ENCODE measurements around the gene PTPRN2.
A peak's percentile ranks its signal among the peaks of the same experiment; 100 is the strongest.

PTPRN2 gene

GRCh38 chr7:157692460-157693011 is 895.1 kb downstream of the PTPRN2 start:
- no peaks in the 10 kb centered on the region for H3K9me3 Mint-ChIP-seq
- no peak overlapping the region for H3K27ac Mint-ChIP-seq (ENCODE audit: low read depth)
- no peaks in the 10 kb centered on the region for H3K4me1 Mint-ChIP-seq
- peaks cover 3% of the 10 kb centered on the region for H3K36me3 Mint-ChIP-seq (ENCODE audit: insufficient read depth)
- no peak for DNase-seq (ENCODE audit: low spot score in 2 of 2)
- ATAC-seq (replicated peaks; ENCODE audit: extremely low read depth, poor library complexity, severe bottlenecking) = no peak
- H3K27me3 Mint-ChIP-seq = peaks cover 26% of the 10 kb centered on the region
- peak overlapping the region; percentile 25 for H3K4me3 Mint-ChIP-seq

- peaks cover 3% of the 10 kb centered on the region for H3K36me3 Mint-ChIP-seq (ENCODE audit: insufficient read depth)
- ATAC-seq (replicated peaks; ENCODE audit: extremely low read depth, poor library complexity, severe bottlenecking) (no peak), DNase-seq (ENCODE audit: low spot score in 2 of 2) (no peak)
- no peaks in the 10 kb centered on the region for H3K9me3 Mint-ChIP-seq
- no peak overlapping the region for H3K27ac Mint-ChIP-seq (ENCODE audit: low read depth)
- peak overlapping the region; percentile 50 for H3K4me3 Mint-ChIP-seq
- H3K4me1 Mint-ChIP-seq = no peaks in the 10 kb centered on the region
- H3K27me3 Mint-ChIP-seq = peaks cover 33% of the 10 kb centered on the region
Observed at GRCh38 chr7:157691586-157692459, 895.8 kb downstream of the PTPRN2 start.

DNA sequence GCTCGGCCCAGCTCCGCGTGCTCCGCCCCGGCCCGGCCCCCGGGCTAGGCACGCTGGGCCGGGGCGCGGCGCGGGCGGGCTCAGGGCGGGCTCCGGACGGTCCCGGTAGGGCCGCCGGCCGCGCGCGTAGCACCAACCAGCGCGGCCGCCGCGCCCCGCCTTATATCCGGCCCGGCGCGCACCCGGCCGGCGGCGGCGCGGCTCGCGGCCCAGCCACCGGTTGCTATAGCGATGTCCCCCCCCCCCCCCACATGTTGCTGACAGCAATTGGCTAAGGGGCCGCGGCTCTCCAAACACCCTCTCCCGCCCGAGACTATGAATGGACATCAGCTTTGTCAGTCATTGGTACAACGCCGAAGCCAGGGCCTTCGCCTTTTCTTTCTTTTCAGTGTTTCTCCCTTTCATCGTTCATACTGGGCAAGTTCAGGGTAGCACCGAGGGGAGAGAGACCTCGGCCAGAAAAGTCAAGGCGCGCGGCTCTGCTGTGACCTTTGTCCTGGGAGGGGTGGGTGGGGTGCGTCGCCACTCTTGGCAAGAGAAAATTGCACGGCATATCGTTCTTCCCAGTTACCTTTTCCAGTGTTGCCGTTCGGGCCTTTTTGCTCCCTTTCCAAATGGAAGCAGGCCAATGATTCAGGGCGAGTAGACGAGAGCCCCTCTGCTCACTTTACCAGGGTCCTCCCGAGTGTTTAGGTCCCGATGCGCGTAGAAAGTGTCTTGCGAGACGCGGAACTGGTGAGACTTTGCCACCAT is 896.6 kb downstream of the PTPRN2 start:
- Mint-ChIP-seq H3K4me1 (peaks cover 6% of the 10 kb centered on the region), H3K36me3 (ENCODE audit: insufficient read depth) (peaks cover 3% of the 10 kb centered on the region), H3K9me3 (no peaks in the 10 kb centered on the region), H3K4me3 (peak overlapping the region; percentile 50), H3K27me3 (peaks cover 41% of the 10 kb centered on the region), H3K27ac (ENCODE audit: low read depth) (no peak overlapping the region)
- no peak for DNase-seq (ENCODE audit: low spot score in 2 of 2)
- ATAC-seq (replicated peaks; ENCODE audit: extremely low read depth, poor library complexity, severe bottlenecking) = peak; percentile 19

DNA sequence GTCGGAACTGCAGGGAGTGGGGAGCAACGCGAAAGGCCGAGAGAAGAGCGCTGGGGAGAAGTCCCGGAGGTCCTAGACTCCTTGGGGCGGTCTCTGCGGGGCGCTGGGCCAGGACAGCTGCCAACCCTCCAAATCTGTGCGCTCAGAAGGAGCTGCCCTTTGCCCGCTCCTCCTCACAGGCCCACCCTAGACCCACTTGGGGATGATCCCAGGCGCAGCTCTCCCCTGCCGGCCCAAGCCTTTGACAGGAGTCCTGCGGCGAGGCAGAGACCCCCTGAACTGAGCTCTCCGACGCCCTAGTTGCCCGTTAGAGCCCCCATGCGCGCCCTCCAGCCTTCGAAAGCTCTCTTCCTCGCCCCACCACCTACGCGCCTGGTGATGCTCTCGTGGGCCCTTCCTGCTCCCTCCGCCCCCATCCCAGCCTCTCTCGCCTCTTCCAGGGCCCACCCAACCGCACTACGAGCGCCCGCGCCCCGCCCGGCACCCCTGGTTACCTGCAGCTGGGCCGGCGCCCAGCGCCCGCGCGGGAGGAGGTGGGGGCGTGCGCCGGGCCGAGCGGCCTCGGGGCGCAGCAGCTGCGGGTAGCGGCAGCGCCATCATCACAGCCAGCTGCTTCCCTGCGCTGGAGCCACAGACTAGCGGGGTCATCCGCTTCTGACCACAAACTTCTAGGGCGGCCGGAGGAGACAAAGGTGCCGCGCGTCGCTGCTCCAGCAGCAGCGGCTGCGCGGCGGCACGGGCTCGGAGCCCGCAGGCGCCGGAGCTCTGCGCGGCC is 897.4 kb downstream of the PTPRN2 start:
- no peak overlapping the region for H3K27ac Mint-ChIP-seq (ENCODE audit: low read depth)
- ATAC-seq (replicated peaks; ENCODE audit: extremely low read depth, poor library complexity, severe bottlenecking) (no peak), DNase-seq (ENCODE audit: low spot score in 2 of 2) (no peak)
- no peaks in the 10 kb centered on the region for H3K9me3 Mint-ChIP-seq
- H3K4me3 Mint-ChIP-seq = peak overlapping the region; percentile 34
- H3K36me3 Mint-ChIP-seq (ENCODE audit: insufficient read depth) = peaks cover 3% of the 10 kb centered on the region
- peaks cover 43% of the 10 kb centered on the region for H3K27me3 Mint-ChIP-seq
- H3K4me1 Mint-ChIP-seq = peaks cover 6% of the 10 kb centered on the region

DNA sequence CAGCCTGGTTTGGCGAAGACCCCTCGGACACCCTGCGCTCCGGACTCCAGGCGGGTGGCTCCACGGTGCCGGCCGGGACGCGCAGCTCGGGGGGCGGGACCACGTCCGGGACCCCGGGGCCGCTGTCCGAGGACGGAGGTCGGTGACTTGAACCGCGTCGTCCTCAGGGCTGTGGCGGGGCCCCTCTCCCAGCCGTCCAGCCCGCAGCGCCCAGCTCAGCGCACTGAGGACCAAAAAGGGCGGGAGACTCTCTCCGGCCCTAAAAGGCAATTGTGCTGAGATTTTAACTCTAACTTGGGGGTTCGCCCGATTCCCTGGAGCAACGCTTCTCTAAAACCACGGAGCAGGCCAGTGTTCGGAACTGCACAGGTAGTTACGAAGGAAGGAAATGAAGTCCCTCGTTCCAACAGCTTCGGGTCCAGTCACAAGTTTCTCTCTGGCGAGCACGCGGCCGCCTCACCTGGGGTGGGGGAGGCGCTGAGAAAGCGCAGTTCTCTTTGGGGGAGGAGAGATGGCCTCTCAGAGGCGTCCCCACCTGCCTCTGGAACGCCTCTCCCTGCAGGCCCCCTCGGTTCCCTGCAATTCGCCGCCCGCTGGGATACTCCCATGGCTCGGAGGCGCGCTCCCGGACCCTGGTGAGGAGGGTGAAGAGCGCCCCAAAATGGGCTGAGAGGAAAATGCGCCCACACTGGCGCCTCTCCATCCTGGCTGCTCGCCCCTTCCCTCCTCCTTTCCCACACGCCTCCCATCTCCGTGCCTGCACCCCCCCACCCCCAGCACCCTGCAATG is 898.2 kb downstream of the PTPRN2 start:
- no peak overlapping the region for H3K27ac Mint-ChIP-seq (ENCODE audit: low read depth)

GRCh38 chr7:157688533-157689268 is 898.9 kb downstream of the PTPRN2 start:
- peaks cover 10% of the 10 kb centered on the region for H3K4me1 Mint-ChIP-seq
- ATAC-seq (replicated peaks; ENCODE audit: extremely low read depth, poor library complexity, severe bottlenecking) (no peak), DNase-seq (ENCODE audit: low spot score in 2 of 2) (no peak)
- H3K9me3 Mint-ChIP-seq = no peaks in the 10 kb centered on the region
- H3K36me3 Mint-ChIP-seq (ENCODE audit: insufficient read depth) = peaks cover 3% of the 10 kb centered on the region
- H3K4me3 Mint-ChIP-seq = no peak overlapping the region
- H3K27me3 Mint-ChIP-seq = peaks cover 40% of the 10 kb centered on the region
- no peak overlapping the region for H3K27ac Mint-ChIP-seq (ENCODE audit: low read depth)

More for the DNA sequence above, 898.2 kb downstream of the PTPRN2 start:
- H3K27me3 Mint-ChIP-seq = peaks cover 41% of the 10 kb centered on the region
- no peak for DNase-seq (ENCODE audit: low spot score in 2 of 2)
- H3K9me3 Mint-ChIP-seq = no peaks in the 10 kb centered on the region
- no peak overlapping the region for H3K4me3 Mint-ChIP-seq
- H3K36me3 Mint-ChIP-seq (ENCODE audit: insufficient read depth) = peaks cover 3% of the 10 kb centered on the region
- no peak for ATAC-seq (replicated peaks; ENCODE audit: extremely low read depth, poor library complexity, severe bottlenecking)
- peaks cover 6% of the 10 kb centered on the region for H3K4me1 Mint-ChIP-seq

DNA sequence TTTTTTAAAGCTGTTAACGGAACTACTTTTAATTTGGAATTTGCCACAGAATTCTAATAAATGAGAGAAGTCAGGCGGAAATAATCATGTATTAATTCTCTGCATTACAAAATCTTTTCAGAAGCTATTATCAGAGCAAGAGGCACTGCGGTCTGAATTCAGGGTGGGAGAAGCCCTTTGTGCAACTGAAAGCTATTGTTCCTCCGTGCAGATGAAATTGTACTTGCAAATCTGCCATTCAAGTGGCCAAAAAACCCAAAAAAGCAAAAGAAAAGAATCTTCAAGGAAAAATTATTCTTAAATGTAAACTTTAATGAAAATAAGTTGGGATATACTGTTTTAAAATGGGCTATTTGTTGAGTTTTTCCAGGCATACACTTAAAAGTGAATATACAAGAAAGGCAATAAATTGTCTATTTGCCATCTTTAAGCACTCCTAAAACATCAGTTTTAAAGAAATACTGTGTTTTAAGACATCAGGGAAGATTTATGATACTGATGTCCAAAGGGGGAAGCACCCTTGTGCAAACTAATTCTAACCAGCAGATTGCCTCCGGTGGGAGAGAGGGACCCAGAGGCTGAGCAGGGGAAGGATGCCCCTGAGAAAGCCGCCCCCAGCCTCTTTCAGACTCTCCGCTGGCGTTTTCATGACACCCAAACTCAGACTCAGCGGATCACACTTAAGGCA is 899.6 kb downstream of the PTPRN2 start:
- peaks cover 11% of the 10 kb centered on the region for H3K4me1 Mint-ChIP-seq

GRCh38 chr7:157687158-157687557 is 900.5 kb downstream of the PTPRN2 start:
- Mint-ChIP-seq H3K36me3 (ENCODE audit: insufficient read depth) (no peaks in the 10 kb centered on the region), H3K4me3 (no peak overlapping the region), H3K9me3 (no peaks in the 10 kb centered on the region), H3K27me3 (peaks cover 56% of the 10 kb centered on the region), H3K27ac (ENCODE audit: low read depth) (no peak overlapping the region), H3K4me1 (peaks cover 11% of the 10 kb centered on the region)
- ATAC-seq (replicated peaks; ENCODE audit: extremely low read depth, poor library complexity, severe bottlenecking) (no peak), DNase-seq (ENCODE audit: low spot score in 2 of 2) (no peak)

More for the DNA sequence above, 899.6 kb downstream of the PTPRN2 start:
- no peak overlapping the region for H3K4me3 Mint-ChIP-seq
- H3K9me3 Mint-ChIP-seq = no peaks in the 10 kb centered on the region
- H3K27ac Mint-ChIP-seq (ENCODE audit: low read depth) = no peak overlapping the region
- no peak for DNase-seq (ENCODE audit: low spot score in 2 of 2)
- peaks cover 47% of the 10 kb centered on the region for H3K27me3 Mint-ChIP-seq
- ATAC-seq (replicated peaks; ENCODE audit: extremely low read depth, poor library complexity, severe bottlenecking) = no peak
- peaks cover 1% of the 10 kb centered on the region for H3K36me3 Mint-ChIP-seq (ENCODE audit: insufficient read depth)

- Mint-ChIP-seq H3K9me3 (no peaks in the 10 kb centered on the region), H3K27ac (ENCODE audit: low read depth) (no peak overlapping the region), H3K27me3 (peaks cover 62% of the 10 kb centered on the region), H3K4me1 (peaks cover 11% of the 10 kb centered on the region), H3K36me3 (ENCODE audit: insufficient read depth) (no peaks in the 10 kb centered on the region), H3K4me3 (no peak overlapping the region)
- no peak for ATAC-seq (replicated peaks; ENCODE audit: extremely low read depth, poor library complexity, severe bottlenecking)
- DNase-seq (ENCODE audit: low spot score in 2 of 2) = no peak
Observed at GRCh38 chr7:157686285-157686894, 901.2 kb downstream of the PTPRN2 start.

- no peak overlapping the region for H3K4me3 Mint-ChIP-seq
- H3K9me3 Mint-ChIP-seq = no peaks in the 10 kb centered on the region
- no peak for ATAC-seq (replicated peaks; ENCODE audit: extremely low read depth, poor library complexity, severe bottlenecking)
Observed at GRCh38 chr7:157685430-157686284, 902.0 kb downstream of the PTPRN2 start.

More at GRCh38 chr7:157685430-157686284, 902.0 kb downstream of the PTPRN2 start:
- no peaks in the 10 kb centered on the region for H3K36me3 Mint-ChIP-seq (ENCODE audit: insufficient read depth)
- no peak for DNase-seq (ENCODE audit: low spot score in 2 of 2)
- peaks cover 65% of the 10 kb centered on the region for H3K27me3 Mint-ChIP-seq
- H3K4me1 Mint-ChIP-seq = peaks cover 11% of the 10 kb centered on the region
- H3K27ac Mint-ChIP-seq (ENCODE audit: low read depth) = no peak overlapping the region

All from central memory CD8-positive, alpha-beta T cell (primary cell).